Measurements from ENCODE around the gene MED12L.

MED12L gene

DNA sequence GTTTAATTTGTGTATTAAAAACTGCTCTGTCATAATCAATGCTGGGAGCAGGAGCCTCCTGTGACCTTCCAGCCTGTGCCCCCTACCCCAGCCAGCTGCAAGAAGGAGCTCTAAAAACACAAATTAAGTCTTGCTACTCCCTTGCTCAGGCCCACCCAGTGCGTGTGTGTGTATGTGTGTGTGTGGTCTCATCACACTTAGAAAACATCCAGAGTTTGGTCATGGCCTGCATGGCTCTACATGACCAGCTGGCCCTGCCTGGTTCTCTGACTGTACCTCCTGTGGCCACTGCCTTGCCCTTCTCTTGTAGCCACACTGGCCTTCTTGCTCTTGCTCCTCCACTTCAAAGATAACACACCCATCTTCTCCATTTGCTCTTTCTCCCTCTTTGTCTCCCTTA is 179.1 kb downstream of the MED12L start:
- DNase-seq: no peak

DNA sequence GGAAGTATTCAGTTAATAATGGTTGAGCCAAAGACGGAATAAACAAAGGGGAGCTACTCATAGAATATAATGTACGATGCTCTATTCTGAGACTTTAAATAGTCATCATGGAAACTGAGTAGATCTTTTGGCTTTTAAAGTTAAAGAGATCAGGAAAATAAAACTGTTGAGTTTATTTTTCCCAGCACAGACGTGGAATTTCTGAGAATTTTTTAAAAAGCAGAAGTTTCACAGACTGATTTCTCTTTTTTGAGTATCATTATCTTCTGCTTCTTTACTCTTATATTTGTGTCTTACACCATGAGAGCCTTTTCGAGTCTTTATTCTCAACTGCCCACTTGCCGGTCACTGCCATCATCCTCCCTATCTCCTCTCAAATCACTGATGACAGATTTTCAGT is 179.7 kb downstream of the MED12L start:
- DNase-seq: no peak

DNA sequence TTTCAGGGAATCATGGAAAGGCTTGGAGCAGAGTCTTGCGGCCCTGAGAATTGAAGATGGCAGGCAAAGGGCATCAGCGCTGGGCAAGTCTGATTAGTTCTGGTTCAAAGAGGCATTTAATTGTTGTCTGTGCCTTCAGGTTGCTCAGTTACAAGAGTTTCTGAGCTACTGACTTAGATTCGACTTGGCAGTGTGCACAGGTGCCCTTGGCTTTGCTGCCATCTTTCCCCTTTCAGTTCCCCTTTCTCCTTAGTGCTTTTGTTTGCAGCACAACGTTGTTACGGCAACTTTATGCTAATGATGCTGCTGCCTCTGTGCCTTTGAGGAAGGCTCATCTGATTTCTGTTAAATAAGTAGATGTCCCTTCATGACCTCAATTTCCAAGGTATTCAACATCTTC is 180.4 kb downstream of the MED12L start:
- DNase-seq: no peak

DNA sequence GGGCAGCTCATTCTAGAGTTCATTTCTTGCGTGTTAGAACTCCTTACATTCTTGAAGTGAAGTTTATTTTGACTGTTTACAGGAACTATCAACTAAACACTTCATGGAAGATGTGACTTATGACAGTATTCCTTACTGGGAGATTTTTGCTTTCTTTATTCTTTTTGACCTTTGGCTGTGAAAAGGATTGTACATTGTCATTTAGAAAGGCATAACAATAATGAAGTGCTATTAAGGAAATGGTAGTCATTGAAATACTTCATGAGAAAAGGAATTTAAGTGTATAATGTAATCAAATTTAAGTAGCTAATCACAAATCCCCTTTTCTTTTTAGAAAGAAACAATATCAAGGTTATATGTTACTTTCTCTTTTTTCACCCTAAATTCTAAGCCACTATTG is 181.6 kb downstream of the MED12L start:
- DNase-seq: no peak

DNA sequence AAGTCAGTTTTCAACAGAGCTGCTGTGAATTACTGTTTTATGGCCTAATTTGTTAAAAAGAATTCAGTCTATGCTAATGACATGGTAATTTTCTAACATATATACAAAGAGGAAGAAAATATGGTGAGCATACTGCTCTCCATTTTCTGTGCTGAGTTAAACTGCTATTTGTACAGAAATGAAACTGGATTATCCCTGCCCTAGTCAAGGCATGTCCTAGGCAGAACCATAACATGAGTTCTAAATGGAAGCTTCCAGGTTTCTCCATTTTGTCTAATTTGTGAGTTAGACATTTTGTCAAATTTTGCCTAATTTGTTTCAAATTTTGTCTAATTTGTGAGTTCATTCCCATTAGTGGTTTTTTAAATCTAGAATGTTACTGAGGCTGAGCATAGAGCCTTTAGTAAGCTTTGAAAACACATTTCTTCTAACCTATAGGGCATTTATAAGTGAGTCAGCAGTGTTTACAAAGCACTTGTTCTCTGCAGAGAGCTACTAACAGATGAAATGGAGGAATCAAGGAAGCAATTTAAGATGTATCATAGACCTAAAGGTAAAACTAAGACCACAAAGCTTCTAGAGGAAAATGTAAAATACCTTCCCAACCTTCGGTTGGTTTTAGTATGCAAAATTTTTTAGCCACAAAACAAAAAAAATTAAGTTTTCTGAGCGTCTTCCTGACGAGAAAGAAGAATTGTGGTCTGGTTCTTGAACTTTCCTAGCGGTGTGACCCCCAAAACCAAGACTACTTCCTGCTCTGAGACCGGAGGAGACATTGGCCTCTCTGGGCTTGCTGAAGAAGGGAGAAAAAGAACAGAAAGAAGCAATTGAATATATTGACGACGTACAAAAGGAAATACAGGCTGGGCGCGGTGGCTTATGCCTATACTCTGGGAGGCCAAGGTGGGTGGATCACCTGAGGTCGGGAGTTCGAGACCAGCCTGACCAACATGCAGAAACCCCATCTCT is 183.1 kb downstream of the MED12L start:
- DNase-seq: peak; percentile 26

DNA sequence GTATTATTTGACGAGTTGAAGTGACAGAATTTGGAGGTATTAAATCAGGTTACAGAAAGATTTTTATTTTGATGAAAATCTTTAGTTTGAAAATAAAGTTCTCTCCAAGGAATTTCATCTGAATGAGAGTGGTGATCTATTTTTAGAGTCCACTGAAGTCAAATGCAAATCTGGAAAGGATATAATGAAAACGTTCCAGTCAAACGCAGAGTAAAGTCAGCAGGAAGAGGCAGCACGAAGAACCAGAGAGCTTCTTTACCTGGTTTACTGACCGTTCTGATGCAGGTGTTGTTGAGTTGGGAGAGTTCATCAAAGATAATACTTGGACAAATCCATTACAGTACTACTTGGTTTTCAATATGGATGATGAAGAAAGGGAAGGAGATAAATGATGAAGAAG is 184.2 kb downstream of the MED12L start:
- no peak for DNase-seq

DNA sequence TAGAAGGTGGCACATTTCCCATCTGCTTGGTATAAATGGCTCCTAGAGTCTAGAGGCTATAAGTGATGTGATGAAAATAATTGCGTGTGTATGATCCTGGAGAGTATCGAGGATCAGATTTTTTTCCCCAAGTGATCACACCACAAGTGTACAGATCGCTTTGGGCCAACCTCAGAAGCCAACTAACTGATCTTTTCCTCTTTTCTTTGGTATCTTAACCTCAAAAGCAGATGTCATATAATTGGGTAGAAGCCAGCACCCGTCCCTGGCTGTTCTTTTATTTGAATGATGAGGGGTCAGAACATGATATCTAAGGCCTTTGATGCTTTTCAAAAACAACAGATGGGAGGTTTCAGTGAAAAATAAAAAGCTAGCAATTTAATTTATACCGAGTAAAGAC is 189.6 kb downstream of the MED12L start:
- no peak for DNase-seq

DNA sequence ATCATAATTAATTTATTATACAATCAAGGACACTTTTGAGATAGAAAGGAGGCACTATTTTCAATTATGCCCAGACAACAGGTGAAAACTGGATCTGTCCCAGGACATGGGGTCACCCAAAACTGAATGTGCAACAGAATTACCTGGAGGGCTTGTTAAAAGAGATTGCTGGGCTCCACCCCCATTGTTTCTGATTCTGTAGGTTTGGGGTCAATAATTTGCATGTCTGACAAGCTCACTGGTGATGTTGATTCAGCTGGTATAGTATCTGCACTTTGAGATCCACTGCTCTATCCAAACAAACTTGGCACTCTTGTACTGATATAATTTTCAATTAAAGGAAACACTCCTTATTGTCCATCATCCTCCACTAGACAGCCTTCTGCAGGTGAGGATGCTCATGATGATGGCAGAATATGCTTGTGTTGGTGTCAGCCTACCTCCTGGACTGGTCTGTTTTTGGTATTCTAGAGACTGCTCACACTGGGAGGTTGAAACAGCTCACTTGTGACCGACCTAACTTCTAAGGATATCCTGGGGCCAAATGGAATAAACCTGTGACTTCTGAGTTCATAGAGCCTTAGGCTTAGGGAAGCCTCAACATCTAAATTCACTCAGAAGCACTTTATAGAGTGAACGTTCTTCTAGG is 190.7 kb downstream of the MED12L start:
- no peak for DNase-seq

DNA sequence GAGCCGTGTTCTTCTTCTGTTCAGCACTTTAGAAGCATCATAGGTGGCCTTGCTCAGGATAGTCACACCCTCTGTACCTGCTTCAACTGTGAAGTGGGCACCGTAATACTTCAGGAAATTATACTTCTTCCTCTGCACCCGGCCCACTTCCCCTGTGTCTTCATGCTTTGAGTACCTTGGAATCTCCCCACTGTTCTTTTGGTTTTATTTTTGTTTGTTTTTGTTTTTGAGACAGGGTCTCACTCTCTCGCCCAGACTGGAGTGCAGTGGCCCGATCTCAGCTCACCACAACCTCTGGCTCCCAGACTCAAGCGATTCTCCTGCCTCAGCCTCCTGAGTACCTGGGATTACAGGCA is 191.2 kb downstream of the MED12L start:
- peak; percentile 33 for DNase-seq

DNA sequence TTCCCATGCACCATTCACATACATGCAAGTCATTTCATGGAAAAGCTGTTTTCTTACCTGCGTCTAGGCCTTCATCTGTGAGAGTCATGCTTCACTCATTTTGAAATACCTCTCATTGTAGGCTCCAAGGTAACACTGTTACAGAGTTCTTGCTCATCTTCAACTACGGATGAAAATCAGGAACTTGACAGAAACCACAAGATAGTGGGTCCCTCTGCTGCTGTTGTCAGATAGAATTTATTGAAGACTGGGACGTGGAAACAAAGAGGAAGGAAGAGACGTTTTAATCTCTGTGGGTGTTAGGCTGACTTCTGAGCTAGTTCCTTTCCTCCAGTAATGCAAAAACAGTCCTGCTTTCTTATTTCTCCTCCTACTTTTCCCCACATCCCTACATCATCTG is 192.8 kb downstream of the MED12L start, which contains the start of gene P2RY14:
P2RY14 (minus strand) TSS at position 313 of the 400 bp plus-strand sequence. CDS start 64,226 bp downstream, outside the sequence.
- no peak for DNase-seq

DNA sequence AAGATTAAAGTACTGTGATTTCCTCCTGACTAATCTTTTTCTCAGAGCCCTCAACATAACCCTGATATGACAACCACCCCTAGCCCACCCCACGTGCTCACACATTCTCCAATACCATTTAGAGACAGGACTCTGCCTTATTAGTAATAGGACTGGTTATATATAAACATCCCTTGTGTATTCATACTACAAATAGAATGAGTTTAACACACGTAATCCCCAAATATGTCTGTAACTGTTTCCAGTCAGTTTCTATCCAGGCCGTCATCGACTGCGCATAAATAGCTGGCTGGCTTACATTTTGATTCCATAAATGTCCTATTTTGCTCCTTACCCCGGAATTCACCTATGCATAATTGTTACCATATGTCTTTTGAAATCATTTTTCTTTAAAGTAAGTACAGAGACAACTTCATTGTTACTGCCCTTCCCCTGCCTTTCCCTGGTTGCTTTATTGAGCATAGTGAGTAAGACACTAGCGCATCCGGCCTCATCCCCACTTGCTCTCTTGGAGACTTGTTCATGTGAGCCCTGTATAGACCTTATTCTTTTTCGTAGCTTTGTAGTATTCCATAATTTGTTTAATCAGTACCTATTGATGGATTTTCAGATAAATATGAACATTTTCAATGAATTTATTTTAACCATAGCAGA is 196.3 kb downstream of the MED12L start:
- DNase-seq: no peak

DNA sequence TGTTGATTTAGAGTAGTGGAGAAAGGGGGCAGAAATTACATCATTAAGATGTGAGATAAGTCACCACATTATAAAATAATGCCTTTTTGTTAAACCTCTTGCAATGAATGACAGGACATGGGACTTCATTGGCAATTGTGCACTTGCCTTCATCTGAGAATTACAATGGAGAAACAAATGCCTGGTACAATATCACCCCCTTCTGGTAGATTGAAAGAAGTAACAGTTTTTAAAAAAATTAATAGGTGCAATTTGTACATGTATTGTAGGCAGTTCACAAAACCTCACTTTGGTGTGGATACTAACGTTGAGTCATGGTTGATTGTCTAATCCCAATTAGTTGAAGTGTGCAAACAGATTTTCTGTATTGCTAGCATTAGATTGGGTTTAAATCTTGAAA is 197.5 kb downstream of the MED12L start:
- DNase-seq: no peak

DNA sequence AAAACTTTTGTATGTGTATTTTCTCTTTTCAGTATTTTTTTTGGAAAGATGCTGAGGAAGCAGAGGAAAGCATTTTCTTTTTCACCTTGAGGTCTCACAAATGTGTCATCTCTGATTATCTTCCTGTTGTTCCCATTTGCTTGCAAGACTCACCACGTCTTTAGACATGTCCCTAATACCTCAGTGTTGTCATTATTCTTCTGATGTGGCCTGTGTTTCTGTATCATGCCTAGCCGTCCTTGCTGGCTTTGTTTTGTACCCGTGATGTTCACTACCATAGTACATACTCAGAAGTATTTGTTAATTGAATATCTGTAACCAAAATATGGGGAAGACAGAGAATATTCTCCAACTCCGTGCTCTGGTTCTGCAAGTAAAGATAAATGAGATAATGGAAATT is 197.9 kb downstream of the MED12L start:
- DNase-seq: no peak

DNA sequence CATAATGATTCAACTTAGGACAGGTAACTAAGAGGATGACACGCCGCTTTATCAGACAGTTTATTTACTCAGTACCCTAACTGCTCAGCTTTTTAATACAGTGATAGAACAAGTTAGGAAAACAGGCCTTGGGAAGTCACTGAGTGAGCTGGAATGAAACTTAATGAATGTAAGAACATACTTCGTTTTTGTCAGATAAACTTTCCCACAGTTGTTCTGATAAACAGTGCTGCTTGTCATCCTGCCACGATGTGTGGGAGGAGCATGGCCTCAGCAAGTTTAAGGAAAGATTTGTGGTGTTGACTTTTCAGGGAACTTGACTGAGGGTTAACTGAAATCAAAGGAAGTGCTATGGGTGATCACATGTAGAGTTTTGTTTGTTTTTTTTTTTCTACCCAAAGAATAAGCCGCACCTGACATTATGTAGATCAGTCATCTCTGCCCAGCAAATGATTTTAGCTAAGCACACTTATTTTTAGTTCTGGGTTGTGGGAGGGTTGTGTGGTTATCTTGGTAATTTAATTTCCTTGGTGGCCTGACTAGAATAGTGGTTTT is 198.5 kb downstream of the MED12L start:
- DNase-seq: no peak

DNA sequence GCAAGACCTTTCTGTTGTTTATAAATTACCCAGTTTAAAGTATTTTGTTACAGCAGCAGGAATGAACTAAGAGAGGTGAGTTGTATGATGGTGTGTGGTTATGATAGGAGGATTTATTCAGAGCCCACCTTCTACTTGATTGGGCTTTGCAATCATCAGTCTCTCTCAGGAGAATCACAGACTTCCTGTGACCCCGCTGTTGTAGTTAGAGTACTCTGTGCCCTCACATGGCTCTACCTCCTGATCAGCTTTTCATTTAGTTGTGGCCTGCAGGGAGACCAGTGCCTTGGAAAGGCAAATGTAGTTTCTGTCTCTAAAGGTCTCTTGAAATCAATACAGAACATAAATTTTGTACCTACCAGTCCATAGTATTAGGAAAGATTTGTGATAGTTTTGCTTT is 200.5 kb downstream of the MED12L start:
- DNase-seq: no peak

DNA sequence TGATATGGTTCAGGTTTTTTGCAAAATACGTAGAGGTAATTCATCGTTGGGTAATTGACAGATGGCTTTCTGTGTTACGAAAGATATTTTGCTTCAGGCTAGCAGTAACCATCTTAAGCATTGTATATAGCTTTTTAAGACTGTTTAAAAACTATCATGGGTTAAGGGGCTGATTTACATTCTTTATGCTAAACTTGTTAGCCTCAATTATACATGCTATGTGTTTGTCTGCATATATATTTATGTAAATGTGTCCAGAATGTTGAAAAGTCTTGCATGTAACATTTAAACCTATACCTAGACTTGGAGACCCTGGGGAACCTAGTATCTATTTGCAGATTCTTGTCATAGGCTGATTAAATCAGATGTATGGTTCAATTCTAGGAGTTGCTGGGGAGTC is 204.0 kb downstream of the MED12L start:
- no peak for DNase-seq

DNA sequence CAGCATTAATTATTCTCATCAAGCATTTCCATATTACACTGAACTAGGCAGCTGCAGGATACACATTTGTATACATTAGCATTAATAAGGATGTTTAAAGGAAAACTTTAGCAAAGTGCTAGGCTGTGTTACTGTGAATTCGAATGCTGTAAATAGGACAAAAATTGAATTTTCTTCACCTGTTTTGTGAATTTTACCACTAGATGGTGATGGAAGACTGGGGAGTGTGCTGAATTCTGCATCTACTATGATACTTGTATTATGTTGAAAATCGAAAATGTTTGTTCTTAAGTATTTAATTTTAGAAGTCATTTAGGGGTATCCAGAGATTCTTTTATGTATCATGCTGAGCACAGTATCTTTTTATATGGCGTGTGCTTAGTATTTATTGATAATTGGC is 205.2 kb downstream of the MED12L start:
- no peak for DNase-seq

DNA sequence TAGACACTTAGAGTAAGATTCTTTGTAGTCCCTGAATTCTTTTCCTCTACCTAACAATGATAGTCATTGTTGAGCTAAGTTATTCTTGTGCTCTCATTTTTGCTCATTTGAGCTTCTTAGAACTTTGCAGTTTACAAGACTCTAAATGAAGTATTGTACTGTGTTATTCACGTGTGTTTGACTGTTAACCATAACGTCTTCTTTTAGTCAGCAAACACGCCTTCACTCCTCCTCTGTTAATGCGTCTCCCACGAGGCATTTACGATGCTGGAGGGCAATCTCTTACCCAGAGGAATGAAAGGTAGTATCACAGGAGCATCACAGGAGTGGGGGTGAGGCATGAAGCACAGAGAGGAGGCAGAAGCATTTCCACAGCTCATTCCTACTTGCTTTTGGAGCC is 207.7 kb downstream of the MED12L start:
- no peak for DNase-seq

DNA sequence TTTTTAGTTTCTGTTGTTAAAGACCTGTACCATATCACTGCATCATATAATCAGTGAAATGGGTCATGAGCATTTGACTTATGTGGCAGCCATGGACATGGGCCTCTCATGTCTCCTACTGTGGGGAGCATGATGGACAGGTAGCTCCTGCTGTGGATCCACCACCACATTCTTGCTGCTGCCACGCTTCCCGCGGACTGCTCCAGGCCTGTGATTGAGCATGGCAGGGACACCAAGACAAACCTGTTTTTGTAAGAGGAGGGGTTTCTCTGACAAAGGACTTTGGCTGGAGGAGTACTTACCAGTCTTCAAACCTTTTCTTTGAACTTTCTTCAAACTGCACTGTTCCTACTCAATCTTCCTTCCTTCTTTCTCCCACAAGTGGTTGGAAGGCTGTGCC is 210.8 kb downstream of the MED12L start:
- DNase-seq: no peak

DNA sequence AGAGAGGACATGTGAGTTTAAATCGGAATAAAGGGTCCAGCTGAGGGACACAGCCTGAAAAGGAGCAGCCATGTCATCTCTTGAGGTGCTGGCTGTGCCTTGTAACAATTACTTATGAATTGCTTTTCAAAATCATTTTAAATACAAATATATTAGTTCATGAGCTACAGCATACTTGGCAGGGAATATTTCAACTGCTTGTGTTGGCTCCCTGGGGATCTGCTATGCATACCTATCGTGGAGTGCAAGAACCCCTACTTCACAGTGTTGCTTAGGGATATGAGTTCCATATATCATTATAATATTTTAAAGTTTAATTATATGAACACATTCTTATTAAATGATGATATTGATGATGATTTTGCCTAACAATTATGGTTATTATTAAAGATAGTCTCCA is 212.0 kb downstream of the MED12L start:
- DNase-seq: no peak

DNA sequence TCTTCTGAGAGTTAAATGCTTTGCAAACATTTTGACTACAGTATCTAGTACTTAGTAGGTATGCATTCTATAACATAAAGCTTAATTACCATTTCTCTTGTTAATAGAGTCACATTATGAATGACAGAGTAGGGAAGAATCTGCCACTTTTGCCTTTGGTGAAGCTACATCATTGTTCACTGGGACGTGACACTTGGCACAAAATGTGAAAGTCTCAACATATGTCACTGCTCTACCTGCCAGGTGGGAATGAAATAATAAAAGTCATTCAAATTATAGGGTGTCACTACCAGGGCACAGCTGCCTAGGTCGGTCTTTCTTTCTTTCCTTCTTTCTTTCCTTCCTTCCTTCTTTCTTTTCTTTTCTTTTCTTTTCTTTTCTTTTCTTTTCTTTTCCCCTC is 213.5 kb downstream of the MED12L start:
- no peak for DNase-seq

DNA sequence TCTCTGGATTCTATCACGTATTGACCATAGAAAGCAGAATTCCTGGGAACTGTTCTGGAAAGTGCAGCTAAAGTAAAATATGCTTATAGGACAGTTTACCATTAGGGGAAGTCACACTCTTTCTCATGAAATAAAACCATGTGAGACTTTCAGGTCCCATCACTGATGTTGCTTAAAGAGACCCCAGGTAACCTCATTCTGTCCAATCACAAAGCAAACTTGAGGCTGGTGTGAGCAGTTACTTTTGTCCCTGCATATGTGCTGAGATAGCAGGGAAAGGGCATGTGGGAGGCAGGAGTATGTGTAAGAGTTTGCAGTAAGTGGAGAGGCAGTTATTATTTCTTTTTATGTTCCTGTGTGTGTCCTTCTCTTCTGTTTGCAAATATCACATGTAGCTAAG is 215.1 kb downstream of the MED12L start:
- DNase-seq: no peak

DNA sequence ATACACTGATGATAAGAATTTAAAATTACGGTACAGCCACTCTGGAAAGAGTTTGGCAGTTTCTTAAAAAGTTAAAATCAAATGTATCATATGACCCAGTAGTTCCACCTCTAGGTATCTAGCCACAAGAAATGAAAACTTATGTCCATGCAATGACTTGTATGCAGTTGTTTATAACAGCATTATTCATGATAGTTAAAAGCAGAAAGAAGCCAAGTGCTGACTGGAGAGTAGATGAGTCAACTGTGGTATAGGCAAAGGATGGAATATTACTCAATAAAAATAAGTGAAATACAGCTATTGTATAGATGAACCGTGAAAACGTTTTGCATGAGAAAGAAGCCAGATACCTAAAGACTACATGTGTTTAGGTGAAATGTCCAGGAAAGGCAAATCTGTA is 216.3 kb downstream of the MED12L start:
- DNase-seq: no peak

DNA sequence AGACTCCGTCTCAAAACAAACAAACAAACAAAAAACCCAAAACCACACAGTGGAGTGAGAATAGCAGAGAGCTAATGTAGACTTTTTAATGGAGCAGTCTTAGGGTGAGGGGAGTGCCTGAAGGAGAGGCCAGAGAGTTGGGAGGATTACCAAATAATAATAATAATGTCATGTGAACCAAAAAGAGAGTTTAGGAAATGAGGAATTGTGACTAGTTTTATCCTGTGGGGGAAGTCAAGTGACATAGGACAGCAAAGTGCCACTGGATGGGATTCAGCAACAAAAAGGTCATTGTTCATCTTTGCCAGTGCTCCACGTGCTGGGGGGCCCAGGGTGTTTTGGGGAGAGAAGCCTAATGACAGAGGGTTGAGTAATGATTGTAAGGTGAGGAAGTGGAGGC is 218.3 kb downstream of the MED12L start:
- DNase-seq: no peak
